H1 (cell line): ENCODE measurements around the gene CAV1. TPM values are rescaled to one million over a fixed set of nuclear protein-coding genes. Genes with fewer than 3 reads are reported as not detected.

Source experiments
- ASH2L ChIP-seq: fragments of 200-600, 300-600 bp; sonication (generic); IDR thresholded peaks from one replicate; pipeline ENCODE4 v1.7.1; 2017; ENCODE audit warnings: low read length
- RNF2 ChIP-seq: fragments of 200-900, 300-1000 bp; sonication (generic); IDR thresholded peaks from 2 replicates; pipeline ENCODE4 v1.7.1; 2016; ENCODE audit warnings: borderline replicate concordance, low read depth, mild to moderate bottlenecking, antibody characterized with exemption, low read length; ENCODE audit not compliant: poor library complexity, severe bottlenecking; ENCODE audit errors: missing control alignments
- SIN3A ChIP-seq, 2 experiments: IDR thresholded peaks in 1 of 2; conservative IDR thresholded peaks in 1 of 2; 2 replicates each; pipeline ENCODE4 v1.6.1; 2011 to 2012; ENCODE audit warnings: low read length in 2 of 2, improper control_type of control experiment in 1 of 2, low read depth in 1 of 2, mild to moderate bottlenecking in 1 of 2
- polyA plus RNA-seq, 7 experiments: library from polyadenylated mRNA; depleted of rRNA in 3 of 7; stranded (reverse) in 5 of 7; unstranded in 2 of 7; fragments of >200 nt in 5 of 7; fragments of 200-250 nt in 2 of 7; gene quantifications; 1 replicate in 5 of 7; 2 replicates in 1 of 7; 4 replicates in 1 of 7; pipeline versions ENCODE4 v1.2.1 to v1.2.3, GENCODE V29; 2011 to 2013; ENCODE audit warnings: missing spikeins in 2 of 7, mixed read lengths in 2 of 7
- total RNA-seq: library from RNA; stranded (reverse); fragmentation: NEBNext Ultra II Directional; extraction: Animal tissue kit (Norgen Biotek cat#: 25700); gene quantifications from 2 replicates; pipeline ENCODE4 v1.2.1, GENCODE V29; 2021

CAV1 gene
- total and polyA plus RNA-seq, 2 of the 8 experiments (the other 6 are each of a cell fraction or from before 2014, with no cell fraction given), result 16.3 to 21.8 TPM

- no peak for TF ChIP-seq RNF2
- TF ChIP-seq ASH2L, result no peak
- TF ChIP-seq SIN3A (conservative IDR thresholded peaks at IDR 0.05 in 1 of 2, IDR thresholded peaks at IDR 0.05 in 1 of 2; ENCODE audit: low read depth in 1 of 2, low read length in 2 of 2), result no peak
These were observed 67.2 kb downstream of the CAV1 start (continued) for GRCh38 chr7:116592041-116592355.
